NCI-H446 treated with DMSO at 0.1 percent for 48 hours (cell line): Measurements from ENCODE around the gene HMGCL.
A peak's percentile ranks its signal among the peaks of the same experiment; 100 is the strongest.
"Not testable (repeated sequence)": the region's sequence is repeated elsewhere in the genome, so short reads cannot be mapped to it uniquely, and the experiment has no call there.

ENCODE experiments used
- DNase-seq: peaks from one replicate; lab custom pipeline; 2025; lab: John Stamatoyannopoulos, UW

HMGCL gene

DNA sequence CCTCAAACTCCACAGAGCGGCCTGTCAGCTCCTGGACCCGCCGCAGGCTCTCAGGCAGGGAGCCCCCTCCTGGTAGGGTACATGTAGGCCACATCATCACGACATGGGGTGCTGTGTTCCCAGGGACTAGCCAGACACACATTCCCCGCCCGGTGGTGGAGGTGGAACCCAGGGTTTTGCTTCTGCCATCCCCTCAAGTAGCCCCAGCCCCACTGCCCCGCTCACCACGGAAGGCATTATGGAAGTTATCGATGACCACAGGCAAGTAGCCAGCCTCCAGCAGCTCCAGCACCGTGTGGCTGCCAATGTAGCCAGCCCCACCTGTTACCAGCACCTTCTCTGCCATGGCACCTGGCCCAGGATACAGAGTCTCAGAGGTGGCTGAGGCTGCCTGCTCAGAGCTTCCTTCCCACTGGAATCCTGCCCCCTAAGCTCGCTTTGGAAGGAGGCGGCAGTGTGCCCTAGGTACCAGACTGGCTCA, 26.5 kb downstream of the HMGCL start:
- no peak for DNase-seq

DNA sequence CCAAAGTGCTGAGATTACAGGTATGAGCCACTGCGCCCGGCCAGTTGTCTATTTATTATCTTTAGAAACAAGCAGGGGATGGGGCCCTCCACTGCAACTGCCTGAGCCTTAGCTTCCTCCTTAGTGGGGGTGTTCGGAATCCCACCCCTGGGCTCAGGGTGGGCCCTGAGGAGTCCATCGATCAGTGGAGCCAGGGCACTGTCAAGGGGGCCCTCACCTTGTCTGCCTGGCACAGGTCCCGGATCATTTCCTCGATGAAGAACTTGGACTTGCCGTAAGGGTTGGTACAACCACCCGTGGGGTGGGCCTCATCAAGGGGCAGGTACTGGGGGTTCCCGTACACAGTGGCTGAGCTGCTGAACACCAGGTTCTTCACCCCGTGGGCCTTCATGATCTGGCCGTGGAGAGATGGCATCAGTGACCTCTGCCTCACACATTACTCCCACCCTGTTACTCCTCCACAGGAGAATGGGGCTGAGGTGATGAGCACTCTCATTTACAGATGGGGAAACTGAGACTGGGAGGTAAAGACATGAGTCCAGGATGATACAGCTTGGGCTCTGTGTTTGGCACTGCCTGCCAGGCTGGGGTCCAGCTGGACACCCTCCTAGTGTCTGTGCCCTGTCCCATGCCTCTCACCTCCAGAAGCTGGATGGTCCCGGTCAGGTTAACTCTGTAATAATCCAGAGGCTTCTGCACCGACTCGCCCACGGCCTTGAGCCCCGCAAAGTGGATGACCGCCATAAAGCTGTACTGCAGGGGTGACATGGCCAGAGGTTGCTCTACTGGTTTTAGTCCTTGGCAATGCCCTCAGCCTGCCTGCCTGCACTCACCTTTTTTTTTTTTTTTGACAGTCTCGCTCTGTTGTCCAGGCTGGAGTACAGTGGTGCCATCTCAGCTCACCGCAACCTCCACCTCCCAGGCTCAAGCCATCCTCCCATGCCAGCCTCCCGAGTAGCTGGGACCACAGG, 27.5 kb downstream of the HMGCL start:
- no peak for DNase-seq

DNA sequence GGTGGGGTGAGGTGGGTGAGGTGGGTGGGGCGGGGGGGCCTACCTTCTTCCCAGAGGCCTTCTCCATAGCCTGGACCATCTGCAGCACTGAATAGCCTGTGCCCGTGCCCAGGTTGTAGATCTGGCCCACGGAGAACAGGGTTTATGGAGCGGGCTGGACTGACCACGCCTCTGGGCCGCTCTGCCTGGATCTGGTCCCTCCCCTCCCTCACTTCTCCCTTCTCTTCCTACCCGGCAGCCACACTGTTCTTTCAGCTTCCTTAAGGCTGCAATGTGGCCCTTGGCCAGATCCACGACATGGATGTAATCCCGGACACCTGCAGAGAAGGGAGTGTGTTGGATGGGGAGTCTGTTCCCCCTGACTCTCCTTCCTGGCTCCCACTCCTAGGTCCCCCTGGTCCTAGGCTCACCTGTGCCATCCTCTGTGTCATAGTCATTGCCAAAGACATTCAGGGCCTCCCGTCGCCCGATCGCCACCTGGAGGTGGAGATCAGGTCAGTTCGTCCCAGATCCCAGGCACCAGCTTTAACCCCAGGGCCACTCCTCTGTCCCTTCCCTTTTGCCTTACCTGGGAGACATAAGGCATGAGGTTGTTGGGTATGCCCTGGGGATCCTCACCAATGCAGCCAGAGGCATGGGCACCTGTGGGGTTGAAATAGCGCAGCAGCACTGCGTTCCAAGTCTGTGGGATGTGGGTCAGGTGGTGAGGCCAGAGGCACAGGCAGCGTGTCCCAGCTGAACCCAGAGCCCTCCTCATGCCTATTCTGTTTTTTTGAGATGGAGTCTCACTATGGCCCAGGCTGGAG, 28.6 kb downstream of the HMGCL start:
- DNase-seq = no peak

DNA sequence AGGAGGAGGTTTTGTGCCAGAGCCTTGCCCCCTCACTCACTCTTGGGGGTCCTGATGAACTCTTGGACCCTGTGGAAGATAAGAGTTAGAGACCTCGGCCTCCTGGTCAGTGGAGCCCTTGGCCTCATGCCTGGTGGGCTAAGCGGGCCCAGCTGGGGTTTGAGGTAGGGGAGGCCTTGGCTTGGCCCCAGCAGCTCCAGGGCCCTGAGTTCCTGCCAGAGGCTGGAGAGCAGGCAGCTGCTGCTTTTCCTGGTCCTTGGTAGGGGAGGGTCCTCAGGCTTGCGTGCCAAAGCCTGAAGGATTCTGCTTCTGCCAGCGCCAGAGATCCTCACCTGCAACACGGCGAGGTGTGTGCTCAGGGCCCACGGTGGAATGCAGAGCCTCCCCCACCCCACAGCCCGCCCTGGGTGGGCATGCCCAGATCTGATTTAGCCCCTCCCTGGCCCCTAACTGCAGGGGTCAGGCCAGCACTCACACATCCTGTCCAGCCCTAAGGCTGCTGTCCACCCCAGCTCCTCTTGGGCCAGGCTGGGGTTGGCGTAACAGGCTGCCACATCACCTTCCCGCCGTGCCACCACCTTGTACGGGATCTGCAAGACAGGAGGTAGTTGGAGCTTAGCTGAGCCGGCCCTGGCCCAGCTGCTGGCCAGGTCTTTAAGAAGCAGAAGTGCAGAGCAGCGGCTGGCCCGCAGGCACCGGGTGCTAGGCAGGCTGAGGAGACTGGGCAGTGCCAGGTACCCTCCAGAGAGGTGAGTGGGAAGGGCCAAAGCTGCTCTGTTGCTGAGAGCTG, 29.4 kb downstream of the HMGCL start:
- DNase-seq = no peak

DNA sequence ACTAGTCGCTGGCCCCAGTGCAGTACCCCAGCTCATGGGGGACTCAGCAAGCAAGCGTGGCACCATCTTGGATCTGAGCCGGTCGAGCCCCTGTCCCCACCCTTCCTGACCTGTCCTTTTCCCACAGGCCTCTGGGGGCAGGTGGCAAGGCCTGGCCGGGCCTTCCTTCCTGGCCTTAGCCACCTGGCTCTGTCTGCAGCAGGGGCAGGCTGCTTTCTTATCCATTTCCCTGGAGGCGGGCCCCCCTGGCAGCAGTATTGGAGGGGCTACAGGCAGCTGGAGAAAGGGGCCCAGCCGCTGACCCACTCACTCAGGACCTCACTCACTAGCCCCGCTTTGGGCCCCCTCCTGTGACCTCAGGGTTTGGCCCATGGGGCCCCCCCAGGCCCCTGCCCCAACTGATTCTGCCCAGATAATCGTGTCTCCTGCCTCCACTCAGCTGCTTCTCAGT, 30.5 kb downstream of the HMGCL start:
- DNase-seq = not testable (repeated sequence)

DNA sequence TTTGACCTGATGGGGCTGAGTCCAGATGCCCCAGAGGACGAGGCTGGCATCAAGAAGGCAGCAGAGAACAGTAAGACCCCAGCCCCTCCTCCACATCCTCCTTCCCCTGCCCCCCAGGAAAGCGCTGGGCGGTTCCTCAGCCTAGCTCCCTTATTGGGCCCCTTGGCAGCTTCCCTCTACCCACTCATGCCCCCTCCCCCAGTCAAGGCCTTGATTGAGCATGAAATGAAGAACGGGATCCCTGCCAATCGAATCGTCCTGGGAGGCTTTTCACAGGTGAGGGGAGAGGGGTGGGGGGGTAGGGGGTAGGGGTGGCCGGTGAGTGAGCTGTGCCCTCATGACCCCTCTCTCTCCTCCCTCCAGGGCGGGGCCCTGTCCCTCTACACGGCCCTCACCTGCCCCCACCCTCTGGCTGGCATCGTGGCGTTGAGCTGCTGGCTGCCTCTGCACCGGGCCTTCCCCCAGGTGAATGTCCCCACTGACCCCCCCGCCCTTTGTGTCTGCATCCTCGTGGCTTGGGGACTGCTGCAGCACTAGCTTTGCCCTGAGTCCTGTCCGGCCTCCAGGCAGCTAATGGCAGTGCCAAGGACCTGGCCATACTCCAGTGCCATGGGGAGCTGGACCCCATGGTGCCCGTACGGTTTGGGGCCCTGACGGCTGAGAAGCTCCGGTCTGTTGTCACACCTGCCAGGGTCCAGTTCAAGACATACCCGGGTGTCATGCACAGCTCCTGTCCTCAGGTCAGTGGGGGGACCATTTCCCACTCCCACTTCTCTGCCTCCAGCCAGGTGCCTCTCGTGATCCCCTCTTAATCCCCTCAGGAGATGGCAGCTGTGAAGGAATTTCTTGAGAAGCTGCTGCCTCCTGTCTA, 31.1 kb downstream of the HMGCL start:
- no peak for DNase-seq

DNA sequence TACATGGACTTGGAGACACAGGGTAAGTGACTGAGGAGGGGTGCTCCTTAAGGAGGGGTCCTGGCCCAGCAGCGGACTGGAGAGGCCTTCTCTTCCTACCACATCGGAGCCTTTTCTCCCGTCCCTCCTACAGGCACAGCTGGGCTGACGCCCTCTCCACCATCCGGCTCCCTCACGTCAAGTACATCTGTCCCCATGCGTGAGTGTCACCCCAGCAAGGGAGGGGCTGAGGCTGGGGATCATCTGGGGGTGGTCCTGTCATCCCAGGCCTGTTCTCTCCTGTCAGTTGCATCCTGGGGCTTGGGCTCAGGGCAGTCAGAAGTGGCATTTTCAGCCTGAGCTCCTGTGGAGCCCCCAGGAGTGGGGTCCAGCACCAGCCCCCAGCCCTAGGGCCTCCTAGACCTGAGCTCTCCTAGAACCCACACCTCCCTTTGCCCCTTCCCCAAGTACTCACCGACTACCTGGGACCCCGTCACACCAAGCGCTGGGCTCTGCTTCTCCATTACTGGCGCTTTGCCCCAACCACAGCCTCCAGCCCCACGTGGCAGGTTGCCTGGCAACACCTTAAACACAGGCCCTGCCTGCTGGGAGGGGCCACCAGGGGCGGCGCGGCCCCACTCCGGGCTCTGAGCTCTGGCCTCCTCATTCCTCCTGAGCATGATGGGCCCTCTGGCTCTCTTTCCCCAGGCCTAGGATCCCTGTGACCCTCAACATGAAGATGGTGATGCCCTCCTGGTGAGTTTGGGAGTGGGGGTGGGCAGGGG, 32.0 kb downstream of the HMGCL start:
- no peak for DNase-seq

DNA sequence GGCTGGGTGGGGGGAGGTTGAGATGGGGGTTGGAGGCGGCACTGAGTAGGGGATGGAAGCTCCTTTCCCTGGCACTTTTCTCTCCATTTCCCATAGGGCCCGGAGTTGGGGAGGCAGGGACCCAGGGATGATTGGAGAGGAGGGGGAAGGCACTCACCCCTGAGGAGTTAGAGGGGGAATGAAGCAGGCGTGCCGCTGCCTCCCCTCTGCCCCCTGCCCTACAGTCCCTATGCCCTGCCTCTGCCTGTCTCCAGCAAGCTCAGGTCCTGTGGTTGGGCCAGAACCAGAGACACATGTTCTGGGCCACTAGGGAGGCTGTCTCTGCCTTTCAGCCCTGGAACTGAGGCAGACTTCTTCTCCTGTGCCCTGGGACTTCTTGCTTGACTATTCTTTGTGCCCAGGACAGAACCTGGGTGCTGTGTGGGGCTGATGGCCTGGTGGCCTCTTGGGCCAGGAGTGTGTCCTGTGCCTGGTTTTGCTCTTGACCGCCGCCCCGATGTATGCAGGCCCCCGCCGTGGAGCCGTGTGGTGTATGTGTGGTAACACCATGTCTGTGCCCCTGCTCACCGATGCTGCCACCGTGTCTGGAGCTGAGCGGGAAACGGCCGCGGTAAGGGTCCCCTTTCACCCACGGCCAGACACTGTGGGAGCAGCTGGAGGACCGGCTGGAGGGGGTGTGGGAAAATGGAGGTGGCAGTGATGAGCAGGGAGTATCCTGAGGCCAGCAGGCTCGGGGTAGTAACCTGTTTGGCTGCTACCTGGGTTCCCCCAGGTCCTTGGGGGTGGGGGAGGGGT, 32.9 kb downstream of the HMGCL start:
- DNase-seq = no peak

DNA sequence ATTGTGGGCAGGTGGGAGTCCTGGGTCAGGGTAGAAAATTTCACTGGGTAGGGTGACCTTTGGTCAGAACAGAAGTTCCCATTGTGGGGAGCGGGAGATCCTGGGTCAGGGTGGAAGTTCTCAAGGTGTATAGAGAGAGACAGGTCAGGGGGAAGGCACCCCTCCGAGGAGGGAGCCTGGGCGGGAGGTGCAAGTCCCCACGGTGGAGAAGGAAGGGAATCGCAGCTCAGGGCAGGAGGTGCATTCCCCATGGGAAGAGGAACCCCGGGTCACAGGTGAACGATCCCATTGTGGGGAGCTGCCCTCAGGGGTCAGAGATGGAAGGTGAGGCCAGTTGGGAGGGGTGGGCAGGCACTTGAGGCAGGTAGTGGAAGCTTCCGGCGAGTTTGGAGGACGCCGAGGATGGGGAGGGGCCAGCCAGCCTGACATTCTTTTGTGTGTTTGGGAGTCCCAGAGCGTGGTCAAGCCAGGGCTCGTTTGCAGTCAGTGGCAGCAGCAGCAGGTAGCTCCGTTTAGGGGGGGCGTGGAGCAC, 33.6 kb downstream of the HMGCL start:
- no peak for DNase-seq

DNA sequence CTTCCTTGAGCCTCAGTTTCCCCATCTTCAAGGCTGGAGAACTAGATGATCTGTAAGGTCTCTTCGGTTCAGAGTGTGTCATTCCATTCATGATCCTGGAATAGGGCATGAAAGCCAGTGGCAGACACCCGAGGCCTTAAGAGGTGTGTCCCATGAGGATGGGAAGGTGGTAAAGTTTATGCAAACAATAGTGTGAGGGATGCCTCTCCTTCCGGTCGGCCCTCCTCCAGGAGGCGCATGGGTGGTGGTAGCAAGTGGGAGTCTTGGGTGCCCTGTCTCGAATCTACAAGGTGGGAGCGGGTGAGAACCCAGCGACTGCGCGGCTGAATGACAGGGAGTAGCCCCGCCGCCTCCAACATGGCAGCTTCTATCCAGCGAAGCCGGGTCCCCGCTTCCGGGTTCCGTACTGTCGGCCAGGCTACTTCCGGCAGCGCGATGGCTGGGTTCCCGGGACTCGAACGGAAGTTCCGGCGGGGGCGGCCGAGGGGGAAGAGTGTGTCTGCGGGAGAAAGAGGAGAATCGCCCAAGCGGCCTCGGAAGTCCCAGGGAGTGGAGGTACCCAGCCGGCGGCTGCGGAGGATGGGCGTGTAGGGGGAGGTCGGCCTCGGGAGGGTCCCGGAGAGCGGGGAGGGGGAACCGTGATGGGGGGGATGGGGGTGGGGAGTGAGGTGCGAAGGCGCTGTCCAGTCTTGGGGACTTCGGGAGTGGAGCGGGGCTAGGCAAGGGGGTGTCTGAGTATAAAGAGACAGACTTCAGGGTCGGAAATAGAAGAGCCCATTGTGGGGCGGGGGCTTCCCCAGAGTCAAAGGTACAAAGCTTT, 34.3 kb downstream of the HMGCL start, which contains the start of gene LYPLA2:
LYPLA2 (plus strand) TSS at position 450 of the 820 bp plus-strand sequence. CDS start 1,538 bp downstream, outside the sequence.
- DNase-seq = peak; percentile 77

DNA sequence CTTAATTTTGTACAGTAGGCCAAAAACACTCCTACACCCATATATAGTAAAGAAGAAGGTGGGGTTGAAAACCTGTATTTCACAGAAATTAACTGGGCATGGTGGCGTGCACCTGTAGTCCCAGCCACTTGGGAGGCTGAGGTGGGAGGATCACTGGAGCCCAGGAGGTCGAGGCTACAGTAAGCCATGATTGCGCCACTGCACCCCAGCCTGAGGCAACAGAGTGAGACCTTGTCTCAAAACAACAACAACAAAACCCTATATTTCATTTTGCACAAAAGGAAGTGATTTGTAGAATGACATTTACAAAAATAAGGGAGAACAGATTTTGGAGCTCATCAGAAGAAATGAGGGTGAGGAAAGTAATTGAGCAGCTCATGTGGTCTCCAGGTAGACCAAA, 36.5 kb downstream of the HMGCL start:
- no peak for DNase-seq

DNA sequence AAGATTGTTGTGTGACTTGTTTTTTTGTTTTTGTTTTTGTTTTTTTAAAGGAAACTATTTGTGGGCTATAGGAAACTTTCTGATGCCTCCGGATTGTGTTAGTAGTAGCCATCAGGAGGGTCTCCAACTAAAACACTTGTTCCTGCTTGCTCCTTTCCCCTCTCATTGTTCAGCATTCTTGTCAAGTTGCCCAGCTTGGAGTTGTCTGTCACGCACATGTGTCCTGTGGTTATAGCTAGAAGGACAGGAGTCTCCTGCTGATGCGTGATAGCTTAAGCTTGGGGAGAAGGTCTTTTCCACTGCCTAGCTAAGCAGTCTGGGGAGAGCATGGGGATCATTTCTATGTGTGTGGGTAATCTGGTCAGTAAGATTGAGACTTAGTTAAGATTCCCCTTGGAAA, 37.5 kb downstream of the HMGCL start:
- DNase-seq = no peak

DNA sequence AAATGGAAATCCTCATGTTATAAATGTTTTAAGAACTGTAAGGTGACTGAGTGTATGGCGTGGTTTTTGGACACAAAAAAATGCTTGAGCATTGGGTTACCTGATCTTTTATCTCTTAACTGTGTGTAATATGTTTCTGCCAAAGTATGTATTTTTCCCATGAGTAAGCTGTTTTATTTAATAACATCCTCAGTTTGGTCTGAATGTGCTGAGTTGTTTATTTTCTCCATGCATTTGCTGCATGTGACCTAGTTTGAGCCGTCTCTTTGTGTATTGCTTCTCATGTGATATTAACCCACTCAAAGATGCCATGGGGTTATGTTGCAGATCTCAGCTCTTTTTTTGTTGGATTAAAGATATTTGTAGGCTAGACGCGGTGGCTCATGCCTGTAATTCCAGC, 40.4 kb downstream of the HMGCL start:
- DNase-seq = no peak

DNA sequence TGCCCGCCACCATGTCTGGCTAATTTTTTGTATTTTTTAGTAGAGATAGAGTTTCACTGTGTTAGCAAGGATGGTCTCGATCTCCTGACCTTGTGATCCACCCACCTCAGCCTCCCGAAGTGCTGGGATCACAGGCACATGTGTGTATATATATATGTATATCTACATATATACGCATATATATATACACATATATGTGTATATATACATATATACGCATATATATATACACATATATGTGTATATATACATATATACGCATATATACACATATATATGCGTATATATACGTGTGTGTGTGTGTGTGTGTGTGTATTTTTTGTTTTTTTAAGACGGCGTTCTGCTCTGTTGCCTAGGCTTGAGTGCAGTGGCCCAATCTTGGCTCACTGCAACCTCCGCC, 42.1 kb downstream of the HMGCL start:
- DNase-seq = not testable (repeated sequence)

DNA sequence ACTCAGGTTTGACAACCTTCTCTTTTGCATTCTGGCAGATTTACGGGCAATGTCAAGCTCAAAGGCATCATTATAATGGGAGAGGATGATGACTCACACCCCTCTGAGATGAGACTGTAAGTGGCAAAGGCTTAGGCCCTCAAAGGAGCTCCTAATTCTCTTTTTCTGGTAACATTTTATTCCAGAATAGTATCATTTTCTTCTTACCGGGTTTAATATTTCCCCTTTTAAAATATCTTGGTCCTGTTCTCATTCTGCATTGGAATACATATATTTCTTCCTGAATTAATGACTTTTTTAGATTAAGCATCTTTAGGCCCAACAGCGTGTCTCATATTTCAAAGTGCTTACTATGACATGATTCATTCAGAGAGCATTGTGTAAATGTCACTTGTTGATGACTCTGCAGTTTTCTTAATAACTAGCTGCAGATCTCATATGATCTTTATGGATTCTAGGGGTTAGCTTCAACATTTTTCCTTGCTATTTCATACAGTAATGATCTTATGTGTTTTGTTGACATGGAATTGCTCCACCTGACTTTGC, 45.3 kb downstream of the HMGCL start:
- no peak for DNase-seq

DNA sequence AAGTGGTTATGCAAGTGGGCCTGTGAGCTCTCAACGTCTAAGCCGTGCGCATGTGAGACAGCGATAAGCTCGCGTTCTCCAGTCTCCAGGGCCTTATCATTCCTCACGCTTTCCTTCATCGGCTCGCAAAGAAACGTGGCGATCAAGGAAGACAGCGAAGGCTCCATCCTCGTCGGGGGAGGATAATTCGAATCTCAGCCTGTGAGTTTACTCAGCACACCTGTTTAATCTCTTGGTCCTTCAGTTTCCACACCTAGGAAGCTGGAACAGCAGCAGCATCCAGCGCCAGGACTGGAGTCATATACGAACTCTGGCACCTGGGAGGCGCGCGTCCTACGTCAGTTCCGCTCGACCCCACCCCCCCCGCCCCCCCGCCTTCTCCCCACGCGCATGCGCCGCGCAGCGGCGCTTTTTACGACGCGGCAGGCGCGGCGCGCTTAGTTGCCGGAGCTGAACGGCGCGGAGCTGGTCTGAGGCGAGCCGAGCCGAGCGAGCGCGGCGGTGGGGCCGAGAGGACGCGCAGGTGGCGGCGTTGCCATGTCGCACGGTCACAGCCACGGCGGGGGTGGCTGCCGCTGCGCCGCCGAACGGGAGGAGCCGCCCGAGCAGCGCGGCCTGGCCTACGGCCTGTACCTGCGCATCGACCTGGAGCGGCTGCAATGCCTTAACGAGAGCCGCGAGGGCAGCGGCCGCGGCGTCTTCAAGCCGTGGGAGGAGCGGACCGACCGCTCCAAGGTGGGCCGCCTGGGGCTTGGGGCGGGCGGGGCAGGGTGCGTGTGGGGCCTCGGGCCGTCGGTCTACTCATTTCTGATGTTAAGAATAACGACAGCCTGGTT, 47.0 kb downstream of the HMGCL start, which contains the start of gene PITHD1:
PITHD1 (plus strand) TSS at position 440 of the 836 bp plus-strand sequence; CDS start at position 538, 98 bp downstream.
- DNase-seq = peak; percentile 76

DNA sequence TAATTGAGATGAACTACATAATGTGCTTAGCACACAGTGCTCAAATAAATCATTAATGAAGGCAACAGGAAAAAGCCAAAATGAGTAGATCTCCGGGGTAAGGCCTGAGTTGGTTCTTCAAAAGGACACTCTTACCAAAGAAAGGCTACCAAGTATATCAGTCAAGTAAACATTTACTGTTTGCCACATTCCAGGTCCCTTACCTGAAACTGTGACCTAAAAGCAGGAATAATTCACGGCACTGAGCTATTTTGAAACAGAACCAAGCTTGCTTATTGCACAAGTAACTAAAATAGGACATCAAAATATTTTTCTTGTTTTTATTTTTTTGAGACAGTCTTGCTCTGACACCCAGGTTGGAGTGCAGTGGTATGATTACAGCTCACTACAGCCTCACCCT, 49.0 kb downstream of the HMGCL start:
- no peak for DNase-seq
